Measurements from ENCODE around the gene GGPS1.
"Not testable (repeated sequence)": the region's sequence is repeated elsewhere in the genome, so short reads cannot be mapped to it uniquely, and the experiment has no call there.

The GGPS1 gene

DNA sequence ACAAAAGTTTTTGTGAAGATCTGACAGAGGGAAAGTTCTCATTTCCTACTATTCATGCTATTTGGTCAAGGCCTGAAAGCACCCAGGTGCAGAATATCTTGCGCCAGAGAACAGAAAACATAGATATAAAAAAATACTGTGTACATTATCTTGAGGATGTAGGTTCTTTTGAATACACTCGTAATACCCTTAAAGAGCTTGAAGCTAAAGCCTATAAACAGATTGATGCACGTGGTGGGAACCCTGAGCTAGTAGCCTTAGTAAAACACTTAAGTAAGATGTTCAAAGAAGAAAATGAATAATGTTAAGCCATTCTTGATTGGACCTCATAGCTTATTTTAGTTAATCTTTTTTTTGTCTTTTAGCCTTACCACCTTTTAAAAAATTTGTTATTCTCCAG, 14.1 kb downstream of the GGPS1 start:
- DNase-seq = no peak

DNA sequence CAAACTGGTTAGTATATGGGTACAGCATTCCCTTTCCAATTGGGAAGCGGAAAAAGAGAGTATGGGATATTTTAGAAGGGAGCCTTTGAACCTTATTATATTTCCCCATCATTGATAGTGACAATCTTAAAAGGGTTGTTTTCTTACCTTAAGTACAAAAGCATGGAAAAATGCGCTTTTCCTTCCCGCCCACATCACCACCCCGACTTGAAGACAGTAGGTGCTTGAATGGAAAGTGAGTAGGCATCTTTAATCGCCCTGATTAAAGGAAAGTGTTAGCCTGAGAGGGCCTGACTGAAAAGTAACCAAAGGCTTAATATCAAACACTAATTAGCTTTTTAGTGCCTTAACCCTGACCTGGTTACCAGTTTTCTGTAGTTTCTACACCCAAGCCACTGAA, 15.4 kb downstream of the GGPS1 start:
- DNase-seq = no peak

DNA sequence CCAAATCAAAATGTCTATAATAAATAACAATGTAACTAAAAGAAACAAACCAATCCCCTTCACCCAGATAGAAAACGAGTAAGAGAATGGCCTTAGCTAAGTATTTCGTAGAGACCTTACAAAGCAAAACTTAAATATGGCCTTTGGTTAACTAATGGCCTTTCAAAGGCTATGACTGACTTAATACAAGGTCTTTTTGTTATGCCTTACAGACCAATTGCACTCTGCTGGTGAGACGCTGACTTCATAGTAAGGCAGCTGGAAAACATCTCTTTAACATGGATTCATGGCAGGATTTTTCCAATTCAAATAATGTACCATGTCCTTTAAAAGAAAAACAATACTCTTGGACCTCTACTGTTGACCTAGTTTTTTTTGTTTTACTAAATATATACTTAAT, 23.1 kb downstream of the GGPS1 start:
- DNase-seq = no peak

DNA sequence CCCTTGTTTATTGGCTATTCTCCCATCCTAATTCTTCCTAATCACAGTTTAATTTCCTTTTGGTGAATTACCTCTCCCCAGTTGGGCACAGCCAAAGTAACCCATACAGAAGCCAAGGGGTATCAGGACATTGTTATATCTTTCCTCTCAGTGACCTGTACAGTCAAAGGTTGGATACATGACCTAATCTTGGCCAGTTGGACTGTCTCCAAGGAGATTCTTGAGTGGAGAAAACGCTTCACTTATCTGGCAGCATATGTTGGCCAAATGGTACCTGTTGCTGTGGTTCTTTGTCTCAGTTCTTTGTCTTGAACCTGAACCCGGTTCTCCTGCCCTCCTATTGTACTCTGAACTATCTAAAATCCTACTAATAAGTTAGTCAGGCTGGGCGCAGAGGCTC, 23.5 kb downstream of the GGPS1 start:
- DNase-seq = no peak

DNA sequence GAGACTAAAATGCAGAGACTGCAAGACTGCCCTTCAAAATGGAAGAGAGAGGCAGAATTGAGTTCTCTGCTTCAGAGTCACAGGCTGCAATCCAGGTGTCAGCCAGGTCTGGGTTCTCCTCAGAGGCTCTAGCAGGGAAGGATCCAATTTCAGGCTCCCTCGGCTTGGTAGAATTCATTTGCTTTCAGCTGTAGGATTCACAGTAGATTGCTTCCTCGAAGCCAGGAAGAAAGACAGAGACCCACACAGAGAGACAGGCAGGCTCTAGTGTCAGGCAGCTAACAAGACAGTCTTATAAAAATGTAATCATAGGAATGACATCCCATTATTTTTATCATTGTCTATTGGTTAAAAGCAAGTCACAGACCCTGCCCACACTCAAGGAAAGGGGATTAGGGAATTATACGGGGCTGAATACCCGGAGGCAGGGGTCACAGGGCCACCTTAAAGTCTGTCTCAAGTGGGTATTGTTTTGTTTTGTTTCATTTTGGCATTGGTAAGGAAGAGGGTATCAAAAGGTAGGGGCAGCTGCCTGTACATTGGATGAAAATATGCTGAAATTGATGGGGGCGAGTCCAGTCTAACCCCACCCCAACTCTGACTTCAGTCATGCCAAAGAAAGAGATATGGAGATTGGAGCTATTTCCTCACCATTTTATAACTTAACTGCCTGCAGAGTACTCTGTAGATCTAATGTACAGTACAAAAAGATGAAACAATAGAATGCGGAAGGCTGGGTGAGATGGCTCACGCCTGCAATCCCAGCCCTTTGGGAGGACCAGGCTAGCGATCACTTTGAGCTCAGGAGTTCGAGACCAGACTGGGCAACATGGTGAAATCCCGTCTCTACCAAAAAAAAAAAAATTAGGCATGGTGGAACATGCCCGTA, 29.4 kb downstream of the GGPS1 start:
- no peak for DNase-seq

DNA sequence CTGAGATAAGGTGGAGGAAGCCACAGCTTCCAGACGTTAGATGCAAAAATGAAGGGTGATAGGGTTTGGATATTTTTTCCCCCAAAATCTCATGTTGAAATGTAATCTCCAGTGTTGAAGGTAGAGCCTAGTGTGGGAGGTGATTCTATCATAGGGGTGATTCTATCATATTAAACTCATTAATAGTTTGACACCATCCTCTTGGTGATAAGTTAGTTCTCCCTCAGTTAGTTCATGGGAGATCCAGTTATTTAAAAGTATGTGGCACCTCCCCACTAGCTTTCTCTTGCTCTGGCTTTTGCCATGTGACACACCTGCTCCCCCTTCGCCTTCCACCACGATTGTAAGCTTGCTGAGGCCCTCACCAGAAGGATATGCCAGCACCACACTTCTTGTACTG, 30.5 kb downstream of the GGPS1 start:
- DNase-seq = no peak

DNA sequence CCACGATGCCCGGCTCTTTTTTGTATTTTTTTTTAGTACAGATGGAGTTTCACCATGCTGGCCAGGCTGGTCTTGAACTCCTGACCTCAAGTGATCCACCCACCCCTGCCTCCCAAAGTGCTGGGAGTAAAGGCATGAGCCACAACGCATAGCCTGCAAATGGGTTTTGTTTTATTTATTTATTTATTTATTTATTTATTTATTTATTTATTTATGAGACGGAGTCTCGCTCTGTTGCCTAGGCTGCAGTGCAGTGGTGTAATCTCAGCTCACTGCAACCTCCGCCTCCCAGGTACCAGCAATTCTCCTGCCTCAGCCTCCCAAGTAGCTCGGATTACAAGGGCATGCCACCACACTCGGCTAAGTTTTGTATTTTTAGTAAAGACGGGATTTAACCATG, 35.8 kb downstream of the GGPS1 start:
- not testable (repeated sequence) for DNase-seq

DNA sequence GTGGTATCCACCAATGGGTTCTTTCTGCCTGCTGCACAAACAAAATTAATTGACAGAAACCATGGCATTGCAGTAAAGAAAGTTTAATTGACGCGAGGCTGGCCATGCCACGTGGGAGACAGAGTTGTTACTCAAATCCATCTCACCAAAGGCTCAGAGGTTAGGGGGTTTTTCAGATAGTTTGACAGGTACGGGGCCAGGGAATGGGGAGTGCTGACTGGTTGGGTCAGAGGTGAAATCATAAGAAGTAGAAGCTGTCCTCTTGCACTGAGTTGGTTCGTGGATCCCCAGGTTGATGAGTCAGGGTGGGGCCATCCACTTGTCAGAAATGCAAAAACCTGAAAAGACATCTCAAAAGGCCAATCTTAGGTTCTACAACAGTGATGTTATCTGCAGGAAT, 37.9 kb downstream of the GGPS1 start:
- DNase-seq = no peak

DNA sequence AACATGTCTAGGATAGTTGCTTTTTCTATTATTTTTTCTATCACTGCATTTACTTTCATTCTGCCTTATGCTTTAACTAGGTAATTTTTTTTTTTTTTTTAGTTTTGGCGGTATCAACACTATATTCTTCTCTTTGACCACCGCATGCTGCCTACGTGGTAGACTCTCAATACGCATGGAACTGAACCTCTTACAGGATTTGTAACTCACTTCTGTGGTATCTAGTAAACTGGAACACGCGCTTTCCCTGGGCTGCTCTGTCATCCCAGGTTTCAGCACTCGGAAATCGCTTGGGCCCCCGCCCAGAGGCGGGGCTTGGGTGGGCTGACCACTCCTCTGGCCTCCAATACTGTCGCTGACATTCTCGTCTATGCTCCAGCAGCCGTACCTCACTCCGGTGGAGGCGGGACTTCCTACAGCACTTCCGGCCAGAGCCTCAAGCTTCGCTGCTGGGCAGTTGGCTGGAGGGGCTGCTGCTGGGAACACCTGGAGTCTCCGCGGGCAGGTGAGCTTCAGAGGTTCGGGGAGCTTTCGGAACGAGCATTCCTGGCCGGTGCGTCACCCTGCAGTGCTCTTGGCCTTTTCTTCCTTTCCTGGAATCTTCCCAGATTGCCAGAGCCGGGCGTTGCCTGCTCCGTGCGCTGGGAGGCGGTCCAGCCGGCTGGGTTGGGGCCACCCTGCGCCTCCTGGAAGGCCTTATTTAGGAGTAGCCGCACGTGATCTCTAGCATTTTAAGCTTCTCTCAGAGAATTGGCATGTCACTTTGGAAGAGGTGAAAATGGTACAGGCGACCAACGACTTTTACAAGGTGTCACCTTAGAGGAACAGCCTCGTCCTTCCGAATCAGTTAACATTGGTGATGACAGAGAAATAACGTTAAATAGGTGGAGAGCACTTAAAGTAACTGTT, 38.9 kb downstream of the GGPS1 start, which contains the start of gene TBCE:
TSS of gene TBCE (plus strand) at position 428 of the 909 bp plus-strand sequence. CDS start 12,623 bp downstream, outside the sequence.
- peak; percentile 90 for DNase-seq

DNA sequence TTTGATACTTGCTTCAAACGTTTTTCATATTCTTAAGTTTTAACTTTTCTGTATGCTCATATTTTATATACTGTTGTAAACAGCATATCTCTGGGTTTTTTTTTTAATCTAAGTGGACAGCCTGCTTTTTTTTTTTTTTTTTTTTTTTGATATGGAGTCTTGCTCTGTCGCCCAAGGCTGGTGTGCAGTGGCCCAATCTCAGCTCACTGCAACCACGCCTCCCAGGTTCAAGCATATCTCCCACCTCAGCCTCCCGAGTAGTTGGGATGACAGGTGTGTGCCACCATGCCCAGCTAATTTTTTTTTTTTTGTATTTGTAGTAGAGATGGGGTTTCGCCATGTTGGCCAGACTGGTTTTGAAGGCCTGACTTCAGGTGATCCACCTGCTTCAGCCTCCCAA, 40.1 kb downstream of the GGPS1 start:
- DNase-seq = no peak

DNA sequence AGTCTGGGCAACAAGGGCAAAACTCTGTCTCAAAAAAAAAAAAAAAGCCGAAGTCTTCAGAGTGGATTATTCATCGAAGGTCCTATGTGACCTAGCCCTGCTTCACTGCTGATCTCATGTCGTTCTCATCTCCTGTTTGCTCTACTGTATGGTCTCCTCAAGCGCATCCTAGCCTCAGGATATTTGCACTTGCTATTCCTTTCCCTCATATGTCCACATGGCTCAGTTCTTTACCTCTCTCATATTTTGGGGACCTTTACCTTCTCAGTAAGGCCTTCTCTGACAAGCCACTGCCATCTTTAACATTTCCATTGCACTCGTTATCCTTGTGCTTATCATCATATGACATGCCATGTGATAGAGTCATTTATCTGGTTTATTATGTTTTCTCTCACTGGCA, 41.4 kb downstream of the GGPS1 start:
- no peak for DNase-seq

DNA sequence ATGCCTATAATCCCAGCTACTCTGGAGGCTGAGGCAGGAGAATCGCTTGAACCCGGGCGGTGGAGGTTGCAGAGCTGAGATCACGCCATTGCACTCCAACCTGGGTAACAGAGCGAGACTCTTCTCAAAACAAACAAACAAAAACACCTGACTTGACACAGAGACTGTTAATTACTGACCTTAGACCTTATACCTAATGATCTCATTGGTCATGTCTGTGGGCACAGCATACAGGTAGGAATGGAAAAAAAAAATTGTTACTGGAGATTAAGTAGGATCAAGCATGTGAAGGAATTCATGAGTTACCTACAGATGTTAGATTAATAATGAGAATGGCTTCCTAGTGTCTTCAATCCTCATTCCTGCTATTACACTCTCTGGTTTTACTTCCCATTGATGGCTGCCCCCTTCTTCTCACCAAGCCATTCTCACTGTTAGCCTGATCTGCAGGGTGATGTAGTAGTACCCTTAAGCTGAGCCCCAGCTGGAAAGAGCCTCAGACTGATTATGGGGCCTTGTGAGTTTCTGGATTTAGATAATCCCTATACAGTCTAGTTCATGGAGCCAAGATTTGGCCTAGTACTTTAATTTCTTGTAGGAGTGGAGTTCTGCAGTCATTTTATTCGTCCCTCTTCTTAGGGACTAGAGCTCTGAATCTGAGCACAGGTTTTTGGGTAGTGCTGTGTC, 47.7 kb downstream of the GGPS1 start:
- no peak for DNase-seq

DNA sequence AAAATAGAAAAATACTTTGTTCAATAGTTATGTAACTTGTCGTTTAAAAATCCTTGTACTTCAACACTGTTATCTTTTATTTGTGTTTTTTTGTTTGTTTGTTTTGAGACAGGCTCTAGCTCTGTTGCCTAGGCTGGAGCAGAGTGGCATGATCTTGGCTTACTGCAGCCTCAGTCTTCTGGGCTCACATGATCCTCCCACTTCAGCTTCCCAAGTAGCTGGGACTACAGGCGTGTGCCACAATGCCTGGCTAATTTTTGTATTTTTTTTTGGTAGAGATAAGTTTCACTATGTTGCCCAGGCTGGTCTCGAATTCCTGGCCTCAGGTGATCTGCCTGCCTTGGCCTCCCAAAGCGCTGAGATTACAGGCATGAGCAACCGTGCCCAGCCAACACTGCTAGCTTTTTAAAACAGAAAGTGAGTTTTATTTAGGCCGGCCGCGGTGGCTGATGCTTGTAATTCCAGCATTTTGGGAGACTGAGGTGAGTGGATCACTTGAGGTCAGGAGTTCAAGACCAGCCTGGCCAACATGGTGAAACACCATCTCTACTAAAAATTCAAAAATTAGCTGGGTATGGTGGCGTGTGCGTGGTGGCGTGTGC, 49.9 kb downstream of the GGPS1 start:
- DNase-seq = not testable (repeated sequence)

DNA sequence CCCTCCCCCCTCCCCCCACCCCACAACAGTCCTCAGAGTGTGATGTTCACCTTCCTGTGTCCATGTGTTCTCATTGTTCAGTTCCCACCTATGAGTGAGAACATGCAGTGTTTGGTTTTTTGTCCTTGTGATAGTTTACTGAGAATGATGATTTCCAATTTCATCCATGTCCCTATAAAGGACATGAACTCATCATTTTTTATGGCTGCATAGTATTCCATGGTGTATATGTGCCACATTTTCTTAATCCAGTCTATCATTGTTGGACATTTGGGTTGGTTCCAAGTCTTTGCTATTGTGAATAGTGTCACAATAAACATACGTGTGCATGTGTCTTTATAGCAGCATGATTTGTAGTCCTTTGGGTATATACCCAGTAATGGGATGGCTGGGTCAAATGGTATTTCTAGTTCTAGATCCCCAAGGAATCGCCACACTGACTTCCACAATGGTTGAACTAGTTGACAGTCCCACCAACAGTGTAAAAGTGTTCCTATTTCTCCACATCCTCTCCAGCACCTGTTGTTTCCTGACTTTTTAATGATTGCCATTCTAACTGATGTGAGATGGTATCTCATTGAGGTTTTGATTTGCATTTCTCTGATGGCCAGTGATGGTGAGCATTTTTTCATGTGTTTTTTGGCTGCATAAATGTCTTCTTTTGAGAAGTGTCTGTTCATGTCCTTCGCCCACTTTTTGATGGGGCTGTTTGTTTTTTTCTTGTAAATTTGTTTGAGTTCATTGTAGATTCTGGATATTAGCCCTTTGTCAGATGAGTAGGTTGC, 53.8 kb downstream of the GGPS1 start:
- DNase-seq = not testable (repeated sequence)

DNA sequence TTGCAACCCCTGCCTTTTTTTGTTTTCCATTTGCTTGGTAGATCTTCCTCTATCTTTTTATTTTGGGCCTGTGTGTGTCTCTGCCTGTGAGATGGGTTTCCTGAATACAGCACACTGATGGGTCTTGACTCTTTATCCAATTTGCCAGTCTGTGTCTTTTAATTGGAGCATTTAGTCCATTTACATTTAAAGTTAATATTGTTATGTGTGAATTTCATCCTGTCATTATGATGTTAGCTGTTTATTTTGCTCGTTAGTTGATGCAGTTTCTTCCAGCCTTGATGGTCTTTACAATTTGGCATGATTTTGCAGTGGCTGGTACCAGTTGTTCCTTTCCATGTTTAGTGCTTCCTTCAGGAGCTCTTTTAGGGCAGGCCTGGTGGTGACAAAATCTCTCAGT, 57.3 kb downstream of the GGPS1 start:
- DNase-seq = not testable (repeated sequence)

DNA sequence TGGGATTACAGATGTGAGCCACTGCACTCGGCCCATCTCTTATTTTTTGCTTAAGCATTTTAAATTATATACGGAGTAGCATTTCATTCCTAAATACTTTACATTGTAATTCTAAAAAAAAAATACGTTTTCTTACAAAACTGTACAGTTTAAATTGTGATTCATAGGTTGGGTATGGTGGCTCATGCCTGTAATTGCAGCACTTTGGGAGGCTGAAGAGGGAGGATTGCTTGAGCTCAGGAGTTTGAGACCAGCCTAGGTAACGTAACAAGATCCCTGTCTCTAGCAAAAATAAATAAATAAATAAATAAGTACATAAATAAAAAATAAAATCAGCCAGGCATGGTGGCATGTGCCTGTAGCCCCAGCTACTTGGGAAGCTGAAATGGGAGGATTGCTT, 63.5 kb downstream of the GGPS1 start:
- DNase-seq = no peak

Measured in T1000 (cell line).